Neuronal stem cell (in vitro differentiated cells): ENCODE measurements around the gene PLAGL2.
"Not testable (repeated sequence)": the region's sequence is repeated elsewhere in the genome, so short reads cannot be mapped to it uniquely, and the experiment has no call there.

Experiments used
- DNase-seq: peaks from one replicate; pipeline ENCODE4 v3.0.0-alpha.2; 2013; ENCODE audit warnings: low spot score
- H2AFZ ChIP-seq: one replicate; pipeline ENCODE4 v1.6.1; 2013; ENCODE audit warnings: mild to moderate bottlenecking, low read length, inconsistent platforms
- H2AK5ac ChIP-seq: 2 replicates; pipeline ENCODE4 v1.6.1; 2013; ENCODE audit warnings: low read depth, mild to moderate bottlenecking, inconsistent platforms, low read length, moderate library complexity, mixed read lengths
- H2BK120ac ChIP-seq: 2 replicates; pipeline ENCODE4 v1.6.1; 2013; ENCODE audit warnings: low read depth, mild to moderate bottlenecking, inconsistent platforms, low read length, moderate library complexity, mixed read lengths
- H2BK12ac ChIP-seq: one replicate; pipeline ENCODE4 v1.6.1; 2013; ENCODE audit warnings: low read length, inconsistent platforms
- H2BK15ac ChIP-seq: 2 replicates; pipeline ENCODE4 v1.6.1; 2013; ENCODE audit warnings: mild to moderate bottlenecking, low read length, inconsistent platforms, mixed read lengths
- H2BK5ac ChIP-seq: one replicate; pipeline ENCODE4 v1.6.1; 2013; ENCODE audit warnings: inconsistent platforms, mild to moderate bottlenecking, low read length, moderate library complexity
- H3K14ac ChIP-seq: one replicate; pipeline ENCODE4 v1.6.1; 2013; ENCODE audit warnings: low read length, inconsistent platforms
- H3K18ac ChIP-seq: 2 replicates; pipeline ENCODE4 v1.6.1; 2013; ENCODE audit warnings: low read length, inconsistent platforms
- H3K23ac ChIP-seq: 2 replicates; pipeline ENCODE4 v1.6.1; 2013; ENCODE audit warnings: low read depth, mild to moderate bottlenecking, mixed read lengths, low read length, inconsistent platforms; ENCODE audit not compliant: poor library complexity
- H3K27ac ChIP-seq: replicated peaks from 3 replicates; pipeline ENCODE4 v1.5.1; 2013; ENCODE audit warnings: low read length, inconsistent platforms
- H3K27me3 ChIP-seq, 3 experiments: 2 replicates each; pipeline ENCODE4 v1.6.1; 2013; ENCODE audit warnings: low read length in 3 of 3, mild to moderate bottlenecking in 2 of 3, inconsistent platforms in 1 of 3, low read depth in 1 of 3, mixed read lengths in 1 of 3, moderate library complexity in 1 of 3; ENCODE audit not compliant: control insufficient read depth in 3 of 3, insufficient read depth in 3 of 3
- H3K36me3 ChIP-seq, 2 donors: replicated peaks in 1 of 2; 2 replicates each; pipeline ENCODE4 v1.6.1; 2013; ENCODE audit warnings: low read length in 2 of 2; ENCODE audit not compliant: control insufficient read depth in 2 of 2, insufficient read depth in 2 of 2
- H3K4ac ChIP-seq: 2 replicates; pipeline ENCODE4 v1.6.1; 2013; ENCODE audit warnings: inconsistent platforms, mild to moderate bottlenecking, low read length, moderate library complexity
- H3K4me1 ChIP-seq, 2 donors: 1 replicate in 1 of 2; 2 replicates in 1 of 2; pipeline ENCODE4 v1.6.1; 2013; ENCODE audit warnings: low read length in 2 of 2, low read depth in 1 of 2; ENCODE audit not compliant: control insufficient read depth in 2 of 2, insufficient read depth in 1 of 2
- H3K4me2 ChIP-seq: one replicate; pipeline ENCODE4 v1.6.1; 2013; ENCODE audit warnings: mild to moderate bottlenecking, low read length, inconsistent platforms; ENCODE audit not compliant: insufficient read depth, poor library complexity, severe bottlenecking
- H3K4me3 ChIP-seq, 2 donors: 2 replicates each; pipeline ENCODE4 v1.5.1; 2013; ENCODE audit warnings: low read length in 2 of 2, mild to moderate bottlenecking in 2 of 2, inconsistent platforms in 1 of 2, moderate library complexity in 1 of 2
- H3K79me1 ChIP-seq: one replicate; pipeline ENCODE4 v1.6.1; 2013; ENCODE audit warnings: low read depth, mild to moderate bottlenecking, inconsistent platforms, low read length, moderate library complexity
- H3K9ac ChIP-seq: one replicate; pipeline ENCODE4 v1.6.1; 2013; ENCODE audit warnings: mild to moderate bottlenecking, low read depth, low read length, inconsistent platforms; ENCODE audit not compliant: poor library complexity
- H3K9me3 ChIP-seq, 2 donors: replicated peaks in 1 of 2; 2 replicates each; pipeline versions ENCODE3 to v1.6.1; 2013; ENCODE audit warnings: low read length in 2 of 2, mild to moderate bottlenecking in 2 of 2, inconsistent platforms in 1 of 2, low read depth in 1 of 2, mixed read lengths in 1 of 2, moderate library complexity in 1 of 2; ENCODE audit not compliant: control insufficient read depth in 2 of 2, insufficient read depth in 1 of 2
- H4K8ac ChIP-seq: one replicate; pipeline ENCODE4 v1.6.1; 2013; ENCODE audit warnings: low read depth, mild to moderate bottlenecking, inconsistent platforms, low read length, moderate library complexity
- H4K91ac ChIP-seq: one replicate; pipeline ENCODE4 v1.6.1; 2013; ENCODE audit warnings: low read length, low read depth, mild to moderate bottlenecking, inconsistent platforms; ENCODE audit not compliant: poor library complexity
- WGBS, 2 donors: extraction: QIAGEN DNeasy Blood & Tissue Kit; methylation state at CpG; one replicate each; pipeline ENCODE4 v1.1.7; 2013; ENCODE audit warnings: missing lambda C conversion rate in 2 of 2, mixed read lengths in 1 of 2; ENCODE audit not compliant: insufficient read length in 2 of 2, insufficient replicate concordance in 1 of 2; ENCODE audit errors: extremely low coverage in 2 of 2; 5-methylcytosine and 5-hydroxymethylcytosine counted together

The PLAGL2 gene

DNA sequence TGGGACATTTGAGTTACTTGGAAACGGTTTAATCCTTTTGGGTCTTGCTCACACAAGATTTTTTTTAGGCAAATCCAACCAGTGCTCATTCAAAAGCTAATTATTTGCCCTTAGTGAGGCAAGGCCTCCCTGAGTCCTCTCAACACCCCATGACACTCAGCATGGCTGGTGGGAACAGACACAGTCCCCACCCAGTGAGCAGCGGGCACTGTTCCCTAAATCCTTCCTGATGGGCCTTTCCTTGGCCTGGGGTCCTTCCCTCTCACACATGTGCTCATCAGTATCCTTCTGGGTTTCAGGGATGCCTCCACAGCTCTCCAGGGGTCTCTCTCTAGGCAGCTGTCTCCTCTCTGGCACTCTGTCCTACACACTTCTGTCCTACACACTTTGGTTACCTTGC lies 28.0 kb downstream of the PLAGL2 start:
- no peak overlapping the region for H2BK120ac ChIP-seq
- no peak for DNase-seq
- no peaks in the 10 kb centered on the region for H3K79me1 ChIP-seq
- H3K4me1 ChIP-seq: peaks cover 0 to 3% of the 10 kb centered on the region in 2 donors
- H3K36me3 ChIP-seq: peaks cover 0 to 2% of the 10 kb centered on the region in 2 donors
- H3K27me3 ChIP-seq: no peaks in the 10 kb centered on the region
- H2BK12ac ChIP-seq: no peak overlapping the region
- H4K91ac ChIP-seq: no peak overlapping the region
- H3K4ac ChIP-seq: no peak overlapping the region
- H2BK5ac ChIP-seq: no peak overlapping the region
- no peak overlapping the region for H3K9ac ChIP-seq
- H2AFZ ChIP-seq: no peak overlapping the region
- no peak overlapping the region for H4K8ac ChIP-seq
- H3K4me3 ChIP-seq: no peak overlapping the region
- no CpG with 5 or more reads among the region's 2 CpGs for whole genome bisulfite sequencing, 2 donors
- H3K27ac ChIP-seq: no peak overlapping the region
- no peak overlapping the region for H3K14ac ChIP-seq
- H3K23ac ChIP-seq: no peak overlapping the region
- H2BK15ac ChIP-seq: no peak overlapping the region
- H3K18ac ChIP-seq: no peak overlapping the region
- no peak overlapping the region for H2AK5ac ChIP-seq
- peaks cover 0 to 2% of the 10 kb centered on the region in 2 donors for H3K9me3 ChIP-seq
- no peak overlapping the region for H3K4me2 ChIP-seq

DNA sequence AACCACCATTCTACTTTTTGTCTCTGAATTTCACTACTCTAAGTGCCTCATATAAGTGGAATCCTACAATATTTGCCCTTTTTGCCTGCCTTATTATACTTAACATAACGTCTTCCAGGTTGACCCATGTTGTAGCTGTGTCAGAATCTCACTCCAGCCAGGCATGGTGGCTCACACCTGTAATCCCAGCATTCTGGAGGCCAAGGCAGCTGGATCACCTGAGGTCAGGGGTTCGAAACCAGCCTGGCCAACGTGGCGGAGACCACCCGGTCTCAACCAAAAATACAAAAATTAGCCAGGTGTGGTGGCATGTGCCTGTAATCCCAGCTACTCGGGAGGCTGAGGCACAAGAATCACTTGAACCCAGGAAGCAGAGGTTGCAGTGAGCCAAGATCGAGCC lies 29.8 kb downstream of the PLAGL2 start:
- WGBS, 2 donors: no CpG with 5 or more reads among the region's 7 CpGs
- not testable (repeated sequence) for DNase-seq

DNA sequence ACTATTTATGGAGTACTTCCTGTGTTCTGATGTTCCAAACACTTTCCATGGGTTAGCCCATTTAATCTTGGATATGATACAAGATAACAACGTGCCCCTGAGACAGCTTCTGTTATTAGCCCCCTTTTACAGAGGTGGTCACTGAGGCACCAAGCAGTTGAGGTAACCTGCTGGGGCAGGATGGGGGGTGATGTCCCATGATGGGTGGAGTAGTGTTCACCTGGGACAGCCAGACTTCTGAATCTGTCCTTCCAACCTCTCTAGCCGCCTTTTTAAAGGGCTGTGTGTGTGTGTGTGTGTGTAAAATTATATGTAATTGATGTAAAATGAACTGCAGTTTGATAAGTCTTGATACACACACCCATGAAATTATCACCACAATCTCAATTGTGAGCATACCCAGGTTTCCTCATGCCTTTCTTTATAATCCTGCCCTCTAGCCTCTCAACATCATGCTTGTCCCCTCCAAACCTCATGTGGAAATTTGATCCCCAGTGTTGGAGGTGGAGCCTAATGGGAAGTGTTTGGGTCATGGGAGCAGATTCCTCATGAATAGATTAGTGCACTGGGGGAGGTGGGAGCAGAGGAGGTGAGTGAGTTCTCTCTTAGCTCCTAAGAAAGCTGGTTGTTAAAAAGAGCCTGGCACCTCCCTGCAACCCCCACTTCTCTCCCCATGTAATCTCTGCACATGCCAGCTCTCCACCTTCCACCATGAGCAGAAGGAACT lies 39.2 kb downstream of the PLAGL2 start:
- H3K18ac ChIP-seq: peak overlapping the region; percentile 25
- H3K27me3 ChIP-seq: no peaks in the 10 kb centered on the region
- H3K27ac ChIP-seq: peak overlapping the region; percentile 20
- H3K4me3 ChIP-seq: no peak overlapping the region
- no peak overlapping the region for H4K91ac ChIP-seq
- H2AFZ ChIP-seq: no peak overlapping the region
- H3K9me3 ChIP-seq: no peaks in the 10 kb centered on the region
- no peak overlapping the region for H2BK120ac ChIP-seq
- no peak for DNase-seq
- H2BK12ac ChIP-seq: no peak overlapping the region
- H3K14ac ChIP-seq: no peak overlapping the region
- H4K8ac ChIP-seq: no peak overlapping the region
- no peak overlapping the region for H2BK5ac ChIP-seq
- peaks cover 5 to 9% of the 10 kb centered on the region in 2 donors for H3K4me1 ChIP-seq
- H2BK15ac ChIP-seq: no peak overlapping the region
- H3K36me3 ChIP-seq: peaks cover 17 to 41% of the 10 kb centered on the region in 2 donors
- no peak overlapping the region for H3K4me2 ChIP-seq
- H3K79me1 ChIP-seq: no peaks in the 10 kb centered on the region
- H2AK5ac ChIP-seq: no peak overlapping the region
- H3K9ac ChIP-seq: no peak overlapping the region
- WGBS, 2 donors: no CpG with 5 or more reads among the region's 2 CpGs
- H3K4ac ChIP-seq: no peak overlapping the region
- no peak overlapping the region for H3K23ac ChIP-seq

More for the DNA sequence above, 29.8 kb downstream of the PLAGL2 start:
- not testable (repeated sequence) for H3K18ac ChIP-seq, H2BK5ac ChIP-seq, H4K91ac ChIP-seq, H3K4me2 ChIP-seq, H3K14ac ChIP-seq, H3K4ac ChIP-seq, H3K23ac ChIP-seq, H2BK12ac ChIP-seq, H3K27me3 ChIP-seq, H3K9me3 ChIP-seq, H3K27ac ChIP-seq, H3K4me3 ChIP-seq, H2AK5ac ChIP-seq, H4K8ac ChIP-seq, H2AFZ ChIP-seq, H3K9ac ChIP-seq, H3K4me1 ChIP-seq, H2BK15ac ChIP-seq, H2BK120ac ChIP-seq, H3K79me1 ChIP-seq, H3K36me3 ChIP-seq

DNA sequence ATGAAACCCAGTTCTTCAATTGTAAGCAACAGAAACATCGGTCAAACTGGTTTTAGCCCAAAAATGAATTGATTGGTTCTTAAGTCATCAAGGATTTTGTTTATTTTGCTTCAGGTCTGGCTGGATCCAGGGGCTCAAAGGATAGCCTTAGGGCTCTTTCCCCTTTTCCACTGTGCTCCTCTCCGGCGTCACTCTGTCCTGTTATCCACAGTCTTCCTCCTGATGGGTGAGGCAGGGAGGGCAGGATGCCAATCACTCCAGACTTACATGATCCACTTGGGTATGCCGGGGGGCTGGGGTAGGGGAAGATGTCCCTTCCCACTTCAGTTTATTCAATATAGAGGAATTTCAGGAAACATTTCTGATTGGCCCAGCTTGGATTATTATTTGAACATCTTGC lies 40.0 kb downstream of the PLAGL2 start:
- Histone ChIP-seq H3K4ac (no peak overlapping the region), H3K18ac (no peak overlapping the region), H2AK5ac (no peak overlapping the region), H3K4me3 (no peak overlapping the region), H3K14ac (no peak overlapping the region), H3K27me3 (no peaks in the 10 kb centered on the region), H2BK5ac (no peak overlapping the region), H2AFZ (no peak overlapping the region), H3K23ac (no peak overlapping the region), H2BK120ac (no peak overlapping the region), H3K79me1 (no peaks in the 10 kb centered on the region), H3K4me2 (no peak overlapping the region), H2BK15ac (no peak overlapping the region), H3K4me1 (peaks cover 5 to 9% of the 10 kb centered on the region in 2 donors), H3K9ac (no peak overlapping the region), H3K36me3 (peaks cover 19 to 47% of the 10 kb centered on the region in 2 donors), H2BK12ac (no peak overlapping the region), H3K9me3 (no peaks in the 10 kb centered on the region), H4K8ac (no peak overlapping the region), H3K27ac (no peak overlapping the region), H4K91ac (no peak overlapping the region)
- no peak for DNase-seq
- WGBS, 2 donors: no CpG with 5 or more reads among the region's 4 CpGs
